HG02852 (cell line): ENCODE measurements around the gene SRPK3.
"Not testable (repeated sequence)": the region's sequence is repeated elsewhere in the genome, so short reads cannot be mapped to it uniquely, and the experiment has no call there.

Experiments
- ATAC-seq: cut with Tn5 transposase; IDR thresholded peaks from one replicate; pipeline ENCODE4 v1.9.1; 2021; ENCODE audit warnings: mild to moderate bottlenecking, moderate library complexity; ENCODE audit not compliant: unreplicated experiment

The SRPK3 gene

DNA sequence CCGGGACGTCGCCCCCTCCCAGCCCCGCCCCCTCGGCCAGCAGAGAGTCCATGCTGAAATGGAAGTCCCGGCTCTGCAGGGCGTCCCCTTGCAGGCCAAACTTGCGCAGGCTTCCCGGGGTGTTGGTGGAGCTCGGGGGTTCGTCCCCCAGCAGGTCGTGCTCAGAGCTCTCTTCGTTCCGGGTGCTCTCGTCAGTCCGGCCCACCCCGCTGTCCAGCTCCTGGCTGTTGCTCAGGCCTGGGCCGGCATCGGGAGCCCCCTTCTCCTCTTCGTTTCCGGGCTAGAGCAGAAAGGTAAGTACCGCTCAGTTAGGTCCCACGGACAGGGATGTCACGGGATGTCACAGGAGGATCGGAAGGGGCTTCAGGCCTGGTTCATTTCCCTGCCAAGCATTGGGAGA is 23.8 kb downstream of the SRPK3 start:
- ATAC-seq: no peak

DNA sequence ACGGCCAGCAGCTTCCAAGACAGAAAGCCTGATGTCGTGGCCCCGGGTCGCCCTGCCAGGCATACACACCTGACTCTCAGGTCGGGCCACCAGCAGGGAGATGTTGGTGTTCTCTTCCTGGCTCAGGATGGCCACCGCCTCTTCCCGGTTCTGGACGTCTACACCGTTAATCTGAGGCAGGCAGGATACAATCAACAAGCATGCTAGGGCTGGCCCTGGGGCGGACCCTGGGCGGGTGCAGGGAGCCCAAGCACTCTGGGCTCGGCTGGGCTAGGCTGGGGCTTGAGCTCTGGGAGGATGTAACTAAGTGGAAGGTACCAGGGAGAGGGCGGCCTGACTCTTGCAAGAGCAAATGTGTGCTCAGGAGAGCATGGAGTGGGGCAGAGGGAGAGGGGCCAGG is 24.6 kb downstream of the SRPK3 start:
- ATAC-seq: no peak

DNA sequence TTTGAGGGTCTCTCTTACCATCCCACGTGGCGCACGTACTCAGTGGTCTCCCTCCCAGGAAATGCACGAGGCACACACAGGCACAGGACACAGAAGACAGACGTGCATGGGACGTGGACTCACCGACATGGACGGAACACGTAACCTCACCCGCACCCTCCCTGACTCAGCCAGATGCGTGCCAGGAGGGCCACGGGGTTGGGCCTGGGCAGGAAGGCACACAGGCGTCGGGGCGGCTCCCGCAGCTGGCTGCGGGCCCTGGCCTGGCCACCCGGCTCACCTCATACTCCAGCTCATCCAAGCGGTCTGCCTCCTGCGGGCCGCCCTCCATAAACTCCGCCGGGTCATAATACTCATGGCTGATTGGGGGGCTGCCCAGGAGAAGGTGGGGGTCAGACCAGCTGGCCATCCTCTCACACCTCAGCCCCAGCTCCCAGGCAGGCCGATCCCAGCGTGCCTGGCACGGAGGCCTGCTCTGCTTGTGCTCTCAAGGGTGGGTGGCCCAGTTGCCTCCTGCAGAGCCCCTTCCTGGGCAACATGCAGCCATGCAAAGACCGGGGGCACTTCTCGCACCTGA is 26.2 kb downstream of the SRPK3 start:
- no peak for ATAC-seq

DNA sequence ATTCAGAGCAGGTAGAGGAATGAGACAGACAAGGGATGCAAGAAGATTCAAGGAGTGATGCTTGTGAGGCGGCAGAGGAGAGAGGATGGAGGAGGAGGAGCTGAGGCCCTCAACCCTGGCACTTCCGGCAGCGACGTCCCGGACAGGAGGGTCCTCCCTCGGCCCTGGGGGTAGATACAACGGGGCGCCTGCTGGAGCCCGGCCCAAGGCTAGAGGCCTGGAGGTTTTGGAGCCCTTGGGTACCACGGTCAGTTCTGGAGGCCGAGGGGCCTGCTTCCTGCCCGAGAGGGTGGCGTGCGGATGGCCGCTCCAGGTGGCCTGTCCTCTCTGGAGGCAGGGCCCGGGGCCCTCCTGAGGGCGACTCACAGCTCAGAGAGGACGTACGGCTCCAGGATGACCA is 27.1 kb downstream of the SRPK3 start:
- ATAC-seq: no peak

DNA sequence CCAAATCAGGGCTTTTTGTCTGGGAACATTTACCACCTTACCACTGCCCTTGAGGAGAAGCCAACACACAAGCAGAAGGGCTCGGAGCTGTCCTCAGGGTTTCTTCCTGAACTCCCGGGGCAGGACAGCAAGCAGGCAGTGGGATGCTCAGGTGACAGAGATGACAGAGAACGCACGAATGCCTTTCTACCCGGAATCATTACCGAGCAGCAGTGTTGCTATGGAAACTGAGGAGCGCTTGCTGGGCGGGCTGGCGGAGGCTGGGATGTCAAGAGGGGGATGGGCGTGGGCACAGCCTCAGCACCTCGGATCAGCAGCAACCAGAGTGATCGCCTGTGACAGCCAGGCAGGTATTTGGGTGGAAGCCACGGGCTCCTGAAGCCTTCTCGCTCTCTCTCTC is 31.4 kb downstream of the SRPK3 start:
- ATAC-seq: no peak

DNA sequence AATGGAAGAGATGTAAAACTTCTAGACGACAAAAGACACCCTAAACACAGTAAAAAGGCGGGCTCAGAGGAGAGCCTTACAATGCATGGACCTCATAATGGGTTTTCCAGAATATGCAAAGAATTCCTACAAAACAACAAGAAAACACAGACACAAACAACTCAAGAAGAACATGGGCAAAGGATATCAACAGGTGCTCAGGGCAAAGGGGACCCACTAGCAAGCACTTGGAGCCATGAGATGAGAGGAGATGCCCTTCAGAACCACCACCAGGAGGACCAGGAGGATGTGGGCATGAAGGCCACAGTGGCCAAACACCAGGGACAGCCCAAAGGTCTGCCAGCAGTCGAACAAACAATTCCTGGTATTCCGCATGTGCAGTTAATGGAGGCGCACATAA is 32.3 kb downstream of the SRPK3 start:
- no peak for ATAC-seq

DNA sequence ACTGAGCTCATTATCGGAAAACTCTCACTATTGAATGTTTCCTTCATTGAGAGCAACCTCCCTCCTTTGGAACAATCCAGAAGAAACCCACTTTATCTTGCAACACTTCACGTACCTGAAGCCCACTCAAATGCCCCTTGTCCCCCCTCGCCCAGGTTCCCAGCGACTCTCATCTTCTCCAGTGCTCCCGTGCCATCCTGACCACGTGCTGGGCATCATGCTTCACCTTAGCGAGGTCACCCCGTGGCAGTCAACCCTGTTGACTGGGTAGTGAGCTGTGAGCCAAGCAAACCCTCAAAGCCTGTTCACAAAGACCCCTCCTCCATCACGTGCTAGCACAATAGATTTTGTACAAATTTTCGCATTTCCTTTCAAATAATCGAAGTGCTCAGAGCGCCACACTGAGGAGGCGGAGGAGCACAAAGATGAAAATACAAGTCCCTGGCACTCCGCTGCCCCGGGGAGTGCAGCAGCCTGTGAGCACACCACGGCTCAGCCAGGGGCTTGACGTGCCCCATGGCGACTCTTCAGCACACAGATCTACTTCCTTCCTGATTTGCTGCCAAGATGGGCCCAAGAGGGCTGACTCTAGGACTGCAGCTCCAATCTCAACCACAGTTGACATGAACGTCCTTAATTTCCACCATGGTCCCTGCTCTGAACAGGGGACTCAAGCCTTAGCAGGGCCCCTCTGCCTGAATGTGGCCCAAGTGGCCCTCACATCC is 33.9 kb downstream of the SRPK3 start:
- no peak for ATAC-seq

DNA sequence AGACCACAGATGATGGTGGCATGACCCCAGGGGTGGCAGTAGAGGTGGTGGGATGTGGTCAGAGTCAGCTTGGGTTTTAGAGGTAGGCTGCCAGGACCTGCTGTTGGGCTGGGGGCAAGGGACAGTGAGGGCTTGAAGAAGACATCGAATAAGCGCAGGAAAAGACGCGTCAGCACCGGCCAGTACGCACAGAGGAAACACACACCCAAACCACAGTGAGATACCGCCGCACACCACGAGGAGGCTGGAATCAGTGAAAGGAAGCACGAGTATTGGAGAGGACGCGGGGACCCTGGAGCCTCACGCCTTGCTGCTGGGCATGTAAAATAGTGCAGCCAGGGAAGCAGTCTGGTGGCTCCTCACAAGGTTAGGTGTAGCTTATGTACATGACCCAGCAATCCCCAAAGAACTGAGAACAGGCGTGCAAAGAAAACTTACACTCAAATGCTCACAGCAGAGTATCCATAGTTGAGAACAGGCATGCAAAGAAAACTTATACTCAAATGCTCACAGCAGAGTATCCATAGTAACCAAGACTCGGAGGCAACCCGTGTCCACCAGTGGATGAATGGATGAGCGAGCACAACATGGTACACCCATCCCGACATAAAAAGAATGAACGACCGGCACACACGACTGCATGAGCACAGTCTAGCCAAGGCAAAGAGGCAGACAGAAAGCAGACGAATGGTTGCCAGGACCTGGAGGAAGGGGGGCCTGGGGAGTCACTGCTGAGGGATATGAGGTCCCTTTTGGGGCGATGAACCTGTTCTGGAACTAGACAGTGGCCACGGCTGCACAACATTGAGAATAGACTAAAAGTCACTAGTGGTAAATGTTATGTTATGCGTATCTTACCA is 36.2 kb downstream of the SRPK3 start:
- ATAC-seq: no peak

DNA sequence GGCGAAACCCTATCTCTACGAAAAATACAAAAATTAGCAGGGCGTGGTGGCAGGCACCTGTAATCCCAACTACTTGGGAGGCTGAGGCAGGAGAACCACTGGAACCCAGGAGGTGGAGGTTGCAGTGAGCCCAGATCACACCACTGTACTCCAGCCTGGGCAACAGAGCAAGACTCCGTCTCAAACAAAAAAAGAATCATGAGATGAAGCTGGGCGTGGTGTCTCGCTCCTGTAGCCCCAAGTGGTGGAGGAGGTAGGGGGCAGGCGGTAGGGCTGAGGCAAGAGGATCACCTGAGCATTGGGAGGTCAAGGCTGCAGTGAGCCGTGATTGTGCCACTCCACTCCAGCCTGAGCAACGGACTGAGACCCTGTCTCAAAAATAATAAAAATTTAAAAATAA is 37.2 kb downstream of the SRPK3 start:
- ATAC-seq: not testable (repeated sequence)

DNA sequence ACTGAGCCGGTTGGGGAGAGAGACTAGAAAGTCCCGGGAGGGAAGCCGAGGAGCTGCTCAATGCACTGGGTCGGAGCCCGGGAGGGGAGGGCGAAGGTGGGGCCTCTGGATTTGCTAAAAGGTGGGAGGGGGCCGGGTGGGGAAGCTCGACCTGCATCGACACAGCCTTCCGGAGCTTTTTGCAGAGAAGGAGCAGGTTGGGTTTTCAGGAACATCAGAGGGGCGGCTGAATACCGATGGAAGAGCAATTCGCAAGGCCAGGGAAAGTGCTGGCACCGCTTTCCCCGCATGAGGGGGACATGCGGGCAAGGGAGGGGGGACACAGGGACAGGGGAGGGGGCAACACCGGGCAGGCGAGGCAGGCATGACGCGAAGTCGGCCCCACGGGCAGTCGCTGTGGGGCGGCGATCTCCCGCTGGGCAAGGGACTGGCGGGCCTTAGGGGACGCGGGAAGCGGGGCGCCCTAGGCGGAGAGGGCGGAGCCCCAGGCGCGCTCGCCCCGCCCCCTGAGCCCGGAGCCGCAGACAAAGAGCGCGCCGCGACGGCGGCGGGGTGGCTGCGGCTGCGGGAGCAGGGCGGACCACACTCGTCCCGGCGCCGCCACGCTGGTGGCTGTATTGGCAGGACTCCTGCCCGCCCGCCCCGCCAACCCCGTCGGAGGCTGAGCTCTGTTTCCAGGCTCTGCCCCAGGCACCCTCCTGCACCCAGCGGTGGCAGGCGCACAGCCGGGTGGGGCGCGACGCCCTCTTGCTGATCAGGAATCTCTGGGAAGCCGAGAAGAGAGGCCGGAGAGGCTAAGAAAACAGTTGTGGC is 37.9 kb downstream of the SRPK3 start:
- ATAC-seq: no peak

DNA sequence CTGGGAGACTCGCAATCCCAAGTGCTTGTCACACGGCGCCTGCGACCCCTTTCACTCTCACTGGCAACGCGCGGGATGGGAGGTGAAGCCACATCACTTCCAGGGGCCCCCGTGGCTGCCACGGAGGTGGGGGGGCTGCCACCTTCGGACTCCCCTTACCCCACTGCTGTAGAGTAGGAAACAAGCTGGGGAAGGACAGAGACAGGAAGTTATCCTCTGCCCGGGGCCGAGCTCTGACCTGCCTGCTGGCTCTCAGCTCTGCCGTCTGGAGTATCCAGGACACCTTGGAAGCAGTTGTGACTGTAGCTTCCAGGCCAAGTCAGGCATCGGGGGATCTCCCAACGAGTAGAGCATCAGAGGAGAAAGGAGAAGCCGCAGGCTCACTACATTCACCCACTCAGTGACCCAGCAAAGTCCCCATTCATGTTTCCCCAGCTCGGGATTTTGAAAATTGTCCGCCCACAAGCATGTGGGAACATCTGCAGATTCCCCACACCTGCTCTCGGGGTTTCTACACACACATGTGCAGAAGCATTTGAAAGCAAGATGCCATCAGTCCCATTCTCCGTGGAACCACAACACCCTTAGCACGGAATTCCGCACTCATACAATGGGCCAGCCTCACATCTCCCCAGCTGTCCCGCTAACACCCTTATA is 38.7 kb downstream of the SRPK3 start:
- no peak for ATAC-seq

DNA sequence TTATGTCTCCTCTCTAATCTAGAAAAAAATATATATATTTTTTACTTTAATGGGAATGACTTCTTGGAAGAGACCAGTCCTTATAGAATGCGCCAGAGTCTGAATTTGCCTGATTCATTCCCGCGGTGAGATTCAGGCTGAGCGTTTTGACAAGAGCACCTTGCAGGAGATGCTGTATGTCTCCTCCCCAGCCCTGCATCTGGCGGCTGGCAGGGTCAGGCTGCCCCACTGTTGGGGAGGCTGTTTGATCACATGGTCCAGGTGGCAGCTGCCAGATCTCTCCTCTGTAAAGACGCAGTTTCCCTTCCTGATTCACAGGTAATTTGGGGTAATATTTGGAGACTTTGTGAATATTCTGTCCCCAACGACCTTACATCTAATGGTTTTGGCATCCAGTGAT is 39.8 kb downstream of the SRPK3 start:
- no peak for ATAC-seq

DNA sequence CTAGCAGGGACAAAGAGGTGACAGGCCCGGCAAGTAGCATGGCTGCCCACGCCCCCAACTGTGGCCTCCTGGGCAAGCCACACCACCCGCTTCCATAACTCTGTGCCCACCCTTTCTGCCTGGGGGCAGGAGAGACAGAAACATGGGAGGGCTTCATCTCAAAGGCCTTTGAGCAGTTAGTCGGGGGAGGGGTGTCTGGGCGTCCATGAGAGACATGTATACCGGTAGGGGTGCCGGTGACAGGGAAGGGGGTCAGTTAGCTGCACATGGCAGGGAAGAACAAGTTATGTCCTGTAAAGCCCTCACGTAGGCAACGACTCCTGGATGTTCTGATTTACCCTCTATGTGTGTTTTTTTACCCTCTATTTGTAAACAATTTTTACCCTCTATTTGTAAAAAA is 40.2 kb downstream of the SRPK3 start:
- no peak for ATAC-seq

DNA sequence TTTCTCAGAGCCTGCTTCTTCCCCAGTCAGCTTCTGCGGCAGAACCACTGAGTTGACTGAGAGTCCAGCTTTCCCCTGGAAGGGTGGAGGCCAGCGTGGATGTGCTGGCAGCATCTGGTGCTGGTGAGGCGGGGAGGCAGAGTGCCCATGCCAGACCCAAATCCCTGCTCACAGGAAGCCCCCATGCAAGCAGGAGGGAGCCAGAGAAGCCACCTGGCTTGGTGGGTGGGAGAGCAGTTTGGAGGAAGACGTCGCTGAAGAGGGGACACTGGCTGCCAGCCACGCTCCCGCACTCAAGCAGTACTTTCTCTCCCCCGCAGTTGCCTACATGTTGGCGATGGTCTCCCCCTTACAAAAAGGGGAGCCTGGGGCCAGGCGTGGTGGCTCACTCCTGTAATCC is 43.5 kb downstream of the SRPK3 start:
- ATAC-seq: no peak

DNA sequence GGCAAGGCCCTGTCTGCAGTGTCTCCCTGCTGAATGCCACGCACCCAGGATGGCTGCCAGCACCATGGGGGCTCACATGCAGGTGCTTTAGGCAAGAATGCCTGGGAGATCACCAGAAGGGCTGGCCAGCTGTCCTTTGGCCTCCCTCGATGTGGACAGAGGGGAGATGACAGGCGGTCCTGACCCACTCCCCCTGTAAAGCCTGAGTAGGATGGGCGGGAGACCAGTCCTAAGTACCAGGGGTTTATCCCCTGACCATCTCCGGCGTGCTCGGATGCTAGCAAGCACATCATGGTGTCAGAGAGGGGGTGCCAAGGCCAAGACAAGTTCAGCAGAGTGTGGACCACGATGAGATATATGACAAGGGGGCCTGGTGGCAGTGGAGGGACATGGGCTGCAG is 44.2 kb downstream of the SRPK3 start:
- ATAC-seq: no peak

DNA sequence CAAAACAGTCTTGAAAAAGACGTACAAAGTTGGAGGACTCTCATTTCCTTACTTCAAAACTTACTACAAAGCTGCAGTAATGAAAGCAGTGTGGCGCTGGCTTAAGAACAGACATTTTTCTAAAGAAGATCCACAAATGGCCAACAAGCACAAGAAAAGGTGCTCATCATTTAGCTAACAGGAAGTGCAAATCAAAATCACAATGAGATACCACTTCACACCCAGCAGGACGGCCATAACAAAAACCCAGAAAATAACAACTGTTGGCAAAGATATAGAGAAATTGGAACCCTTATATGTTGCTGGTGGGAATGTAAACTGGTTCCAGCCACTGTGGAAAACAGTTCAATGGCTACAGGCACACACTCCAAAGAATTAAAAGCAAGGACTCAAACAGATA is 46.2 kb downstream of the SRPK3 start:
- no peak for ATAC-seq

DNA sequence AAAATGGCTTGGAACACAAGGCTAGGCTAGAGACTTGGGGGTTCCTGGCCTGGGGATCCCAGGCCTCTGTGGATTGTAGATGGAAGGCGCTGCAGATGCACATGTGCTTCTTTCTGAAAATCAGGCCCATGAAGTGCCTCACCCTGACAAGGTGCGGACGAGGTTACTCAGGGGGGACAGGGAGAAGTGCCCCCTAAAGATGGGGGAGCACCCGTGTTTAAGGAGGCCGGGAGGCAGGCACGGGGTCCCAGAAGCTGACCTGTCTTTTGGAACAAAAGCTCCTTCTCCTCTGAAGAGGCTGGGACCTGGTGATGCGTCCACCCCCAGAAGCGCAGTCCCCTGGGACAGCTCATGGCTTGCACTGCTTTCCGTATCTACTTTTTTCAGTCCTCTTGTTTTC is 47.1 kb downstream of the SRPK3 start:
- ATAC-seq: no peak

DNA sequence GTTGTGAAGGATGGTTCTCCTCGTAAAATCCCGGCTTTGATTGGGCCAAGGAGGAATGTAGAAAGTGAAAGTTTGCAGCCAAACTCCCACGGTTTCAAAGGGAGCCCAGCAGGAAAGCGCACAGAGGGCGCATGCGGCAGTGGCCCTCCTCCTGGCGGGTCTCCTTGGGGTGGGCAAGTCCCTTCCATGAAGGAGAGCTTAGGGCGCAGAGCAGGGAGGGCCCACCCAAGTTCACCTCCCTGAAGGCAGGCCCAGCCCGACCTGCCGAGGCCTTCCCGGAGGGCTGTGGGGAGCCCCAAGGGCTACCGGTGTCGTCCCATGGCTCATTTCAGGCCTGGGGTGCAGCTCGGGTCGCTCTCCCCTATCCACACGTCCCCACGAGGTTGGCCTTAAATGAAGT is 47.5 kb downstream of the SRPK3 start:
- ATAC-seq: no peak

DNA sequence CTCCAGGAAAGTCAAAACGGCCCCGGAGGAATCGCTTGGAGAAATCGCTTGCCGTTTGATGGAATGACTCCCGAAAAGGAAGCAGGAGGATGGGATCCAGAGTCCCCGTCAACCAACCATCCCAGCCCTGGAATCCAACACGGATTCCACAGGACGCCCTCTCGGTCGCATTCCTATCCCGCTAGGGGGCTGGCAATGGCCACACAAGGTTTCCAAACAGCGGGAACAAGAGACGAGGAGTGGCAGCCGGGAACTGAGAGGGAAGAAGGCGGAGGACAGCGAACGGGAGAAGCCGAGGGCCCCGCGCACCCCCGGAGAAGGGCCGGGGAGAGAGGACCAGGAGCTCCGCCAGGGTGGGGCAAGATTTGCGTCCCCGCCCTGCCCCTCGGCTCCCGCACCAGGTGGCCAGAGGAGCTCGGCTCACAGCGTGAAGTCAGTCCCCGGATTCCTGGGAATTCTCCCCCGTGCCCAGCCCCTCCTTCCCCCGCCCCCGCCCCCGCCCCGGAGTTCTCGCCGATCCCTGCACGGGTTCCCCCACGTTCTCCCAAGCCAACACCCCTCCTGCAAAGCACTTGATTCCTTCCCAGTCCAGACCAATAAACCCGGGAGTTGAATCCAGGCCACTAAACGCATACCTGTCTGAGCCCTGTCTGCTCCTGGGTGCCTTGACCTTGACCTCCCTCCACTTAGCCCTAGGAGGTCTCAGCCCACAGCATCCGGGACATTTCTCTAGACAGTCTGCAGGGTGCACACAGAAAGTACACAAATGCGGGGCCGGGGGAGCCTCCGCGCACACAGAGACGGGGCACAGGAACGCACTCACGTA is 48.1 kb downstream of the SRPK3 start:
- no peak for ATAC-seq

DNA sequence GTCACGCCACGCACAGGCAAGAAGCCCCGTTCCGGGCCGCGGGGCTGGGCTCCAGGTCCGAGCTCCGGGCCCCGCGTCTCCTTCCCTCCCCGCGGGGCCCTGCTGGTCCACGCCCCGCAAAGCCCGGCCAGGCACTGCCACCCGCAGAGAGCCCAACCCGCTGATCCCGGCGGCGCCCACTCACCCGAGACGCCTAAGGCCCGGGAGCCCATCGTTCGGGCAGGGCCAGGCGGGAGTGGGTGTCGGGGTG is 48.6 kb downstream of the SRPK3 start:
- ATAC-seq: no peak
